ENCODE measurements around the gene GPM6B. TPM values are rescaled to one million over a fixed set of nuclear protein-coding genes. Genes with fewer than 3 reads are reported as not detected.

Gene GPM6B
- 10 to 100 TPM; 16.6 to 19.6 TPM for total RNA-seq
- 10 to 100 TPM in 1 of 2 donors, 1 to 10 TPM in 1; 6.3 to 15.4 TPM for polyA plus RNA-seq
- long read RNA-seq, donor 1, transcript GPM6B-205 (7 exons, 3,957 nt), result major isoform, 78 of 110 reads
- long read RNA-seq, donor 1, transcript GPM6B-203 (7 exons, 1,830 nt), result minor isoform, 6 of 110 reads
- long read RNA-seq, donor 1, partial matches to known transcripts, result 5 of 110 reads
- long read RNA-seq, donor 1, other reads (novel, unspliced or antisense), result 16 of 110 reads
- long read RNA-seq, donor 2, transcript GPM6B-205 (7 exons, 3,957 nt), result major isoform, 6 of 27 reads
- long read RNA-seq, donor 2, partial matches to known transcripts, result 2 of 27 reads
- long read RNA-seq, donor 2, other reads (novel, unspliced or antisense), result 15 of 27 reads

GRCh38 chrX:13816643-13817627 is at the start of gene GPM6B:
Gene GPM6B, minus strand, starts transcription at chrX:13817093. Its CDS starts 189 bp downstream, at chrX:13816904.
- DNase-seq, result no peak
- no peaks in the 10 kb centered on the region for H3K4me1 ChIP-seq (ENCODE audit: control insufficient read depth in 1 of 2, insufficient read depth in 2 of 2, low read length in 2 of 2)
- 16 to 26% methylated on average over 19 of the region's 19 CpGs for WGBS, 2 donors
- H3K4me3 ChIP-seq (ENCODE audit: low read length in 2 of 2), result no peak within 1 kb of the TSS
- no peaks in the 10 kb centered on the region for H3K9me3 ChIP-seq (ENCODE audit: control insufficient read depth, low read length)
- H3K36me3 ChIP-seq (ENCODE audit: control insufficient read depth in 1 of 2, insufficient read depth in 2 of 2, low read length in 1 of 2), result no peaks in the 10 kb centered on the region
- no peak within 1 kb of the TSS for H3K27ac ChIP-seq (ENCODE audit: low read depth in 1 of 2, low read length in 2 of 2)
- no peaks in the 10 kb centered on the region for H3K27me3 ChIP-seq (ENCODE audit: control insufficient read depth in 1 of 2, insufficient read depth in 2 of 2, low read length in 1 of 2)
- intact Hi-C loops (cut with DNase I), result no loop called here
- no peak for ATAC-seq (ENCODE audit: low FRiP score)

DNA sequence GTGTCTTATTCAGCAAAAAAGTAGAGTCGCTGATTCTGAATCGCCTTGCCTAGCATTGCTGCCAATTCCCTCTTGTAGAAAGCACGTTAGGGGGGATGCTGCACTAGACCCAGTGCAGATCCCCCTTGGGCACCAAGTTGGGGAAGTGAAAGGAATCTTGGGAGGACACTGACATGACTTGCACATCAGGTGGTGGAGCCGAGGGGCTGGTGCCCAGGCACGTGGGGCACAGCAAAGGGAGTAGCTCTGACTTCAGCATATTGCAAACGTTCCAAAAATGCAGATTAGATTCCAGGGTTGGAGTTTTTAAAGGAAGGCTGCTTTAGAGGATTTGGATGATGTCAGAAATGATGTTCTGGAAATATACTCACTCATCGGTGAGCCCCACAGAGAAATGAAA is 47.4 kb upstream of the GPM6B start:
- no peak for ATAC-seq (ENCODE audit: low FRiP score)
- Histone ChIP-seq H3K4me3 (ENCODE audit: low read length in 2 of 2) (no peak overlapping the region), H3K36me3 (ENCODE audit: control insufficient read depth in 1 of 2, insufficient read depth in 2 of 2, low read length in 1 of 2) (no peaks in the 10 kb centered on the region), H3K4me1 (ENCODE audit: control insufficient read depth in 1 of 2, insufficient read depth in 2 of 2, low read length in 2 of 2) (no peaks in the 10 kb centered on the region), H3K9me3 (ENCODE audit: control insufficient read depth, low read length) (no peaks in the 10 kb centered on the region), H3K27me3 (ENCODE audit: control insufficient read depth in 1 of 2, insufficient read depth in 2 of 2, low read length in 1 of 2) (no peaks in the 10 kb centered on the region), H3K27ac (ENCODE audit: low read depth in 1 of 2, low read length in 2 of 2) (no peak overlapping the region)
- no peak for DNase-seq
- WGBS, 2 donors, result 24 to 35% methylated on average over 7 of the region's 7 CpGs
- intact Hi-C loops (cut with DNase I), result no loop called here

DNA sequence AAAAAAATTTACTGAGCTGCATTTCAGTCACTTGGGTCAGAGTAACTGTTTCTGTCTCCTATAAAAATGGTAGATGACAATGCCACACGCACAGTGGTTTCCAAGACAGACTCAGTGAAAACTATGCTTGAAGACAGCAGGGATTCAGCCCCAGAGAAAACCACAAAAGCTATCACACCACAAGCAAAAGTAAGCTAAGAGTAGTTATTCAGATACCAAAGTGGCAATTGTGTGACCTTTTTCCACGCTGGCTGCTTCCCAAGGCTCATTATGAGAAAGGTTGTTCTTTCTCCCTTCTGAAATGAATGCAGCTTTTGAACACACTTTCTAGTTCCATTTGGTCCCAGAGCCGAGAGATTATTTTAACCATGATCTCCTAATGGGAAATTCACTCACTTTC is 46.4 kb upstream of the GPM6B start:
- Histone ChIP-seq H3K27ac (ENCODE audit: low read depth in 1 of 2, low read length in 2 of 2) (no peak overlapping the region), H3K4me1 (ENCODE audit: control insufficient read depth in 1 of 2, insufficient read depth in 2 of 2, low read length in 2 of 2) (no peaks in the 10 kb centered on the region), H3K27me3 (ENCODE audit: control insufficient read depth in 1 of 2, insufficient read depth in 2 of 2, low read length in 1 of 2) (no peaks in the 10 kb centered on the region), H3K4me3 (ENCODE audit: low read length in 2 of 2) (no peak overlapping the region), H3K9me3 (ENCODE audit: control insufficient read depth, low read length) (no peaks in the 10 kb centered on the region), H3K36me3 (ENCODE audit: control insufficient read depth in 1 of 2, insufficient read depth in 2 of 2, low read length in 1 of 2) (no peaks in the 10 kb centered on the region)
- ATAC-seq (ENCODE audit: low FRiP score) (no peak), DNase-seq (no peak)
- intact Hi-C loops (cut with DNase I), result no loop called here
- WGBS, 2 donors, result 51 to 63% methylated on average over 3 of the region's 3 CpGs

- no peaks in the 10 kb centered on the region for H3K27me3 ChIP-seq (ENCODE audit: control insufficient read depth in 1 of 2, insufficient read depth in 2 of 2, low read length in 1 of 2)
- no peaks in the 10 kb centered on the region for H3K4me1 ChIP-seq (ENCODE audit: control insufficient read depth in 1 of 2, insufficient read depth in 2 of 2, low read length in 2 of 2)
- H3K9me3 ChIP-seq (ENCODE audit: control insufficient read depth, low read length), result no peaks in the 10 kb centered on the region
- no peak for ATAC-seq (ENCODE audit: low FRiP score)
- no peak overlapping the region for H3K4me3 ChIP-seq (ENCODE audit: low read length in 2 of 2)
- 78 to 88% methylated on average over 1 of the region's 1 CpG for WGBS, 2 donors
- no peak for DNase-seq
- H3K27ac ChIP-seq (ENCODE audit: low read depth in 1 of 2, low read length in 2 of 2), result no peak overlapping the region
- intact Hi-C loops (cut with DNase I), result no loop called here
- no peaks in the 10 kb centered on the region for H3K36me3 ChIP-seq (ENCODE audit: control insufficient read depth in 1 of 2, insufficient read depth in 2 of 2, low read length in 1 of 2)
Measured at GRCh38 chrX:13859724-13860123, 42.8 kb upstream of the GPM6B start.

DNA sequence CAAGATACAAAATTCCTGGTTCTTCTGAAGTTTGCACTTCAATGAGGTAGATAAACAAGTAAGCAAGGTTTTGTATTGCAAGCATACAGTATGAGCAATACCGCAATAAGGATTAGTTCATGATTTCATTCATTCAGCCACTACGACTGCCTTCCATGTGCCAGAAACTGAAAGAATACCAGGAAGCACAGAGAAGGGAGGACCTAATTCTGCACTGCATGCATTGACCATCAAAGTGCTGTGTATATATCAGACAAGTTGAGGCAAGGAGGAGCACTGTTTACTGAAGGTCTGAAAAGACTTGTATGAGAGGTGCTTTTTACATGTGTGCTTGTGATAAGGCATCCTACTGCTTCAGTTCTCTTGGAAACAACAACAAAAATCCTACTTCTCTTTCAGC is 40.9 kb upstream of the GPM6B start:
- Histone ChIP-seq H3K27ac (ENCODE audit: low read depth in 1 of 2, low read length in 2 of 2) (no peak overlapping the region), H3K4me1 (ENCODE audit: control insufficient read depth in 1 of 2, insufficient read depth in 2 of 2, low read length in 2 of 2) (no peaks in the 10 kb centered on the region), H3K27me3 (ENCODE audit: control insufficient read depth in 1 of 2, insufficient read depth in 2 of 2, low read length in 1 of 2) (no peaks in the 10 kb centered on the region), H3K9me3 (ENCODE audit: control insufficient read depth, low read length) (no peaks in the 10 kb centered on the region), H3K36me3 (ENCODE audit: control insufficient read depth in 1 of 2, insufficient read depth in 2 of 2, low read length in 1 of 2) (no peaks in the 10 kb centered on the region), H3K4me3 (ENCODE audit: low read length in 2 of 2) (no peak overlapping the region)
- 88 to 91% methylated on average over 2 of the region's 2 CpGs for WGBS, 2 donors
- ATAC-seq (ENCODE audit: low FRiP score) (no peak), DNase-seq (no peak)
- intact Hi-C loops (cut with DNase I), result no loop called here

DNA sequence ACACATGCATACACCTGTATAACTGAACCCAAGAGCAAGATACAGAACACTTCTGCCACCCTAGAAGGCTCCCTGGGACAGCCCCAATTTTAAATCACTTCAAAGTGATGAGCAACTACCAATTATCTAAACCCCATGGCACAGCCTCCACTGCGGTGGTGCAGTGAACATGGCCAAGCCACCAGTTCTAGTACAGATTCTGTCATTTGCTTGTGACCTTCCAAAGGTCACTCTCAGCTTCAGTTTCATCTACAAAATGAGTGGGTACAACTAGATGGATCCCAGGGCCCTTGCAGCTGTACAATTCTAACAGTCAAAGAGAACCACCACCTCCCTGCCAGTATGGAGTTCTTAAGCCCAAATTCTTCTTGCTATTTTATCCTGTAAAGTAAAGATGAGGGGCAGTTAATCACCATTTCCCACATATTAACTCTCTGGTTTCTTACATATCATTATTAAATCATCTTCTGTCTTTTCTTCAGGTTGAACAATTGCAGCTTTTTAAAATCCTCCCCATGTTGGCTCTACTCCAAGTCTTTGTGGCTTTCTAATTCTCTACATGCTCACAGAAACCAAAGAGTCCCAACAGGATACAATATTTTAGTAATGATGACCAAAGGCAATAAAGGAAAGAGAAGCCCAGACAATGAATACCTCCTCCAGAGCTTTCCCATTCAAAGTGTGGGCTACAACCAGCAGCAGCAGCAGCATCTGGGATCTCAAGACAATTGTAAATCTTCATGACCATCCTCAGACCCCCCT is 39.0 kb upstream of the GPM6B start:
- intact Hi-C loops (cut with DNase I), result no loop called here
- H3K4me1 ChIP-seq (ENCODE audit: control insufficient read depth in 1 of 2, insufficient read depth in 2 of 2, low read length in 2 of 2), result no peaks in the 10 kb centered on the region
- 78 to 95% methylated on average over 1 of the region's 1 CpG for WGBS, 2 donors

GRCh38 chrX:13854003-13854402 is 37.1 kb upstream of the GPM6B start:
- Histone ChIP-seq H3K36me3 (ENCODE audit: control insufficient read depth in 1 of 2, insufficient read depth in 2 of 2, low read length in 1 of 2) (no peaks in the 10 kb centered on the region), H3K27ac (ENCODE audit: low read depth in 1 of 2, low read length in 2 of 2) (no peak overlapping the region), H3K4me3 (ENCODE audit: low read length in 2 of 2) (no peak overlapping the region), H3K4me1 (ENCODE audit: control insufficient read depth in 1 of 2, insufficient read depth in 2 of 2, low read length in 2 of 2) (no peaks in the 10 kb centered on the region), H3K9me3 (ENCODE audit: control insufficient read depth, low read length) (no peaks in the 10 kb centered on the region), H3K27me3 (ENCODE audit: control insufficient read depth in 1 of 2, insufficient read depth in 2 of 2, low read length in 1 of 2) (no peaks in the 10 kb centered on the region)
- DNase-seq (no peak), ATAC-seq (ENCODE audit: low FRiP score) (no peak)
- WGBS, 2 donors, result 87 to 91% methylated on average over 2 of the region's 2 CpGs
- intact Hi-C loops (cut with DNase I), result no loop called here

More for the DNA sequence above, 39.0 kb upstream of the GPM6B start:
- no peak overlapping the region for H3K4me3 ChIP-seq (ENCODE audit: low read length in 2 of 2)
- H3K27ac ChIP-seq (ENCODE audit: low read depth in 1 of 2, low read length in 2 of 2), result no peak overlapping the region
- no peaks in the 10 kb centered on the region for H3K36me3 ChIP-seq (ENCODE audit: control insufficient read depth in 1 of 2, insufficient read depth in 2 of 2, low read length in 1 of 2)
- no peaks in the 10 kb centered on the region for H3K27me3 ChIP-seq (ENCODE audit: control insufficient read depth in 1 of 2, insufficient read depth in 2 of 2, low read length in 1 of 2)
- no peaks in the 10 kb centered on the region for H3K9me3 ChIP-seq (ENCODE audit: control insufficient read depth, low read length)
- ATAC-seq (ENCODE audit: low FRiP score) (no peak), DNase-seq (no peak)

GRCh38 chrX:13852001-13852695 is 35.3 kb upstream of the GPM6B start:
- DNase-seq, result no peak
- Histone ChIP-seq H3K4me3 (ENCODE audit: low read length in 2 of 2) (no peak overlapping the region), H3K27ac (ENCODE audit: low read depth in 1 of 2, low read length in 2 of 2) (no peak overlapping the region), H3K4me1 (ENCODE audit: control insufficient read depth in 1 of 2, insufficient read depth in 2 of 2, low read length in 2 of 2) (no peaks in the 10 kb centered on the region), H3K9me3 (ENCODE audit: control insufficient read depth, low read length) (no peaks in the 10 kb centered on the region), H3K36me3 (ENCODE audit: control insufficient read depth in 1 of 2, insufficient read depth in 2 of 2, low read length in 1 of 2) (no peaks in the 10 kb centered on the region), H3K27me3 (ENCODE audit: control insufficient read depth in 1 of 2, insufficient read depth in 2 of 2, low read length in 1 of 2) (no peaks in the 10 kb centered on the region)
- ATAC-seq (ENCODE audit: low FRiP score), result no peak
- 78 to 86% methylated on average over 4 of the region's 4 CpGs for WGBS, 2 donors
- intact Hi-C loops (cut with DNase I), result no loop called here

All from aorta (tissue), 5 donors.